K562 (cell line): Measurements from ENCODE around the gene DGUOK. TPM values are rescaled to one million over a fixed set of nuclear protein-coding genes. Genes with fewer than 3 reads are reported as not detected.

ENCODE experiments used
- NUFIP1 ChIP-seq: fragments of 450-650 bp; IDR thresholded peaks from 2 replicates; pipeline ENCODE4 v1.6.1; 2018; ENCODE audit not compliant: partially characterized antibody
- SMAD2 ChIP-seq: fragments of 150-350 bp; IDR thresholded peaks from 2 replicates; pipeline ENCODE4 v1.6.1; 2014; ENCODE audit warnings: low read depth, mild to moderate bottlenecking, low read length
- SPI1 ChIP-seq: IDR thresholded peaks from 2 replicates; pipeline ENCODE4 v1.6.1; 2011; ENCODE audit warnings: low read depth, low read length, control low read depth, borderline replicate concordance
- TBP ChIP-seq: optimal IDR thresholded peaks from 2 replicates; pipeline ENCODE3; 2011; ENCODE audit warnings: low read depth, low read length, improper control_type of control experiment
- TCF15 ChIP-seq: fragments of 250-450 bp; sonication (Bioruptor Pico); IDR thresholded peaks from 2 replicates; pipeline ENCODE4 v1.8.0; 2022; ENCODE audit warnings: moderate library complexity, mild to moderate bottlenecking, inconsistent platforms
- TOE1 ChIP-seq, 2 experiments: fragments of 450-650 bp in 1 of 2; sonication (generic) in 1 of 2; formaldehyde crosslinking in 1 of 2; IDR thresholded peaks; 2 replicates each; pipeline versions ENCODE4 v1.7.1 to v1.8.0; 2016 to 2022; ENCODE audit warnings: borderline replicate concordance in 2 of 2, mild to moderate bottlenecking in 2 of 2, antibody characterized with exemption in 1 of 2, inconsistent platforms in 1 of 2, low read depth in 1 of 2, missing genetic modification reagents in 1 of 2, moderate library complexity in 1 of 2
- ZBTB17 ChIP-seq: fragments of 450-650 bp; formaldehyde crosslinking; IDR thresholded peaks from 2 replicates; pipeline ENCODE4 v1.4.0; 2020; ENCODE audit warnings: mild to moderate bottlenecking
- ZBTB33 ChIP-seq: sonication (generic); formaldehyde crosslinking; IDR thresholded peaks from 2 replicates; pipeline ENCODE4 v1.8.1; 2023; ENCODE audit warnings: mild to moderate bottlenecking, missing genetic modification reagents
- ZBTB7A ChIP-seq: IDR thresholded peaks from 2 replicates; pipeline ENCODE4 v1.6.1; 2011; ENCODE audit warnings: low read depth, mild to moderate bottlenecking, low read length, moderate library complexity, borderline replicate concordance; ENCODE audit not compliant: control insufficient read depth
- ZKSCAN1 ChIP-seq: fragments of 150-350 bp; IDR thresholded peaks from 2 replicates; pipeline ENCODE4 v1.6.1; 2016; ENCODE audit warnings: low read depth, low read length
- polyA plus RNA-seq, 8 experiments: library from polyadenylated mRNA; depleted of rRNA in 4 of 8; stranded (reverse) in 5 of 8; unstranded in 3 of 8; fragments of >200 nt; fragmentation: Nextera tagmentation in 2 of 8; fragmentation: Illumina TruSeq in 1 of 8; extraction: Ambion mirVana in 2 of 8; extraction: Trizol in 1 of 8; gene quantifications; 2 replicates each; pipeline versions ENCODE4 v1.2.1 to v1.2.3, GENCODE V29; 2011 to 2014; ENCODE audit warnings: inconsistent platforms in 1 of 8, missing spikeins in 1 of 8
- total RNA-seq, 7 experiments: library from RNA; depleted of rRNA in 6 of 7; stranded (reverse); fragments of >200 nt in 6 of 7; fragmentation: Illumina TruSeq in 2 of 7; extraction: Trizol in 2 of 7; gene quantifications; 2 replicates each; pipeline versions ENCODE4 v1.2.1 to v1.2.3, GENCODE V29; 2011 to 2021; ENCODE audit warnings: low replicate concordance in 1 of 7
- TF ChIP-seq, protein P1 (sequence below): fragments of 200-600 bp; sonication (generic); IDR thresholded peaks from one replicate; pipeline ENCODE4 v1.6.1; 2012; ENCODE audit warnings: mild to moderate bottlenecking, low read depth, low read length, inconsistent platforms
- TF ChIP-seq, protein P2 (sequence below), 2 experiments: fragments of 200-800 bp in 1 of 2; sonication (Bioruptor generic) in 1 of 2; sonication (generic) in 1 of 2; formaldehyde crosslinking in 1 of 2; IDR thresholded peaks in 1 of 2; conservative IDR thresholded peaks in 1 of 2; 2 replicates each; pipeline versions ENCODE4 v1.5.0 to v1.6.1; 2016 to 2020; ENCODE audit warnings: missing compliant biosample characterization in 1 of 2, missing genetic modification characterization in 1 of 2, missing genetic modification reagents in 1 of 2

The DGUOK gene
- total and polyA plus RNA-seq, 9 of the 15 experiments (the other 6 are each of a cell fraction or from before 2014, with no cell fraction given), result 67.0 to 288 (median 126) TPM

DNA sequence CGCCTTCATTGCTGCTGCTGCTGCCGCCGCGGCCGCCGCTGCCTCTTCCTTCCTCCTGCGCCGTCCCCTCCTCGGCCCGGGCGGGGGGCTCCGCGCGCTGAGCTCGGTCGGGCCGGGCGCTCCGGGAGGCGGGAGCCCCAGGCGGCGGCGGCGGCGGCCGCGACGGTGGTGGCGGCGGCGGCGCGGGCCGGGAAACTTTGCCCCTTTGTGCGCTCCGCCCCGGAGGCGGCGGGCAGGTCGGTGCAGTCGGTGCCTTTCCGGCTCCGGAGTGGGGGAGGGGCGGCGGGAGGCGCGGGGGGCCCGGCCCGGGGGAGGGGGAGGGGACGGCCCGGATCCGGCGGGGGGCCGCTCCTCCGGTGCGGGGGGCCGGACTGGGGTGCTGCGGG is 58.2 kb downstream of the DGUOK start (continued):
- TF ChIP-seq, protein P1, sequence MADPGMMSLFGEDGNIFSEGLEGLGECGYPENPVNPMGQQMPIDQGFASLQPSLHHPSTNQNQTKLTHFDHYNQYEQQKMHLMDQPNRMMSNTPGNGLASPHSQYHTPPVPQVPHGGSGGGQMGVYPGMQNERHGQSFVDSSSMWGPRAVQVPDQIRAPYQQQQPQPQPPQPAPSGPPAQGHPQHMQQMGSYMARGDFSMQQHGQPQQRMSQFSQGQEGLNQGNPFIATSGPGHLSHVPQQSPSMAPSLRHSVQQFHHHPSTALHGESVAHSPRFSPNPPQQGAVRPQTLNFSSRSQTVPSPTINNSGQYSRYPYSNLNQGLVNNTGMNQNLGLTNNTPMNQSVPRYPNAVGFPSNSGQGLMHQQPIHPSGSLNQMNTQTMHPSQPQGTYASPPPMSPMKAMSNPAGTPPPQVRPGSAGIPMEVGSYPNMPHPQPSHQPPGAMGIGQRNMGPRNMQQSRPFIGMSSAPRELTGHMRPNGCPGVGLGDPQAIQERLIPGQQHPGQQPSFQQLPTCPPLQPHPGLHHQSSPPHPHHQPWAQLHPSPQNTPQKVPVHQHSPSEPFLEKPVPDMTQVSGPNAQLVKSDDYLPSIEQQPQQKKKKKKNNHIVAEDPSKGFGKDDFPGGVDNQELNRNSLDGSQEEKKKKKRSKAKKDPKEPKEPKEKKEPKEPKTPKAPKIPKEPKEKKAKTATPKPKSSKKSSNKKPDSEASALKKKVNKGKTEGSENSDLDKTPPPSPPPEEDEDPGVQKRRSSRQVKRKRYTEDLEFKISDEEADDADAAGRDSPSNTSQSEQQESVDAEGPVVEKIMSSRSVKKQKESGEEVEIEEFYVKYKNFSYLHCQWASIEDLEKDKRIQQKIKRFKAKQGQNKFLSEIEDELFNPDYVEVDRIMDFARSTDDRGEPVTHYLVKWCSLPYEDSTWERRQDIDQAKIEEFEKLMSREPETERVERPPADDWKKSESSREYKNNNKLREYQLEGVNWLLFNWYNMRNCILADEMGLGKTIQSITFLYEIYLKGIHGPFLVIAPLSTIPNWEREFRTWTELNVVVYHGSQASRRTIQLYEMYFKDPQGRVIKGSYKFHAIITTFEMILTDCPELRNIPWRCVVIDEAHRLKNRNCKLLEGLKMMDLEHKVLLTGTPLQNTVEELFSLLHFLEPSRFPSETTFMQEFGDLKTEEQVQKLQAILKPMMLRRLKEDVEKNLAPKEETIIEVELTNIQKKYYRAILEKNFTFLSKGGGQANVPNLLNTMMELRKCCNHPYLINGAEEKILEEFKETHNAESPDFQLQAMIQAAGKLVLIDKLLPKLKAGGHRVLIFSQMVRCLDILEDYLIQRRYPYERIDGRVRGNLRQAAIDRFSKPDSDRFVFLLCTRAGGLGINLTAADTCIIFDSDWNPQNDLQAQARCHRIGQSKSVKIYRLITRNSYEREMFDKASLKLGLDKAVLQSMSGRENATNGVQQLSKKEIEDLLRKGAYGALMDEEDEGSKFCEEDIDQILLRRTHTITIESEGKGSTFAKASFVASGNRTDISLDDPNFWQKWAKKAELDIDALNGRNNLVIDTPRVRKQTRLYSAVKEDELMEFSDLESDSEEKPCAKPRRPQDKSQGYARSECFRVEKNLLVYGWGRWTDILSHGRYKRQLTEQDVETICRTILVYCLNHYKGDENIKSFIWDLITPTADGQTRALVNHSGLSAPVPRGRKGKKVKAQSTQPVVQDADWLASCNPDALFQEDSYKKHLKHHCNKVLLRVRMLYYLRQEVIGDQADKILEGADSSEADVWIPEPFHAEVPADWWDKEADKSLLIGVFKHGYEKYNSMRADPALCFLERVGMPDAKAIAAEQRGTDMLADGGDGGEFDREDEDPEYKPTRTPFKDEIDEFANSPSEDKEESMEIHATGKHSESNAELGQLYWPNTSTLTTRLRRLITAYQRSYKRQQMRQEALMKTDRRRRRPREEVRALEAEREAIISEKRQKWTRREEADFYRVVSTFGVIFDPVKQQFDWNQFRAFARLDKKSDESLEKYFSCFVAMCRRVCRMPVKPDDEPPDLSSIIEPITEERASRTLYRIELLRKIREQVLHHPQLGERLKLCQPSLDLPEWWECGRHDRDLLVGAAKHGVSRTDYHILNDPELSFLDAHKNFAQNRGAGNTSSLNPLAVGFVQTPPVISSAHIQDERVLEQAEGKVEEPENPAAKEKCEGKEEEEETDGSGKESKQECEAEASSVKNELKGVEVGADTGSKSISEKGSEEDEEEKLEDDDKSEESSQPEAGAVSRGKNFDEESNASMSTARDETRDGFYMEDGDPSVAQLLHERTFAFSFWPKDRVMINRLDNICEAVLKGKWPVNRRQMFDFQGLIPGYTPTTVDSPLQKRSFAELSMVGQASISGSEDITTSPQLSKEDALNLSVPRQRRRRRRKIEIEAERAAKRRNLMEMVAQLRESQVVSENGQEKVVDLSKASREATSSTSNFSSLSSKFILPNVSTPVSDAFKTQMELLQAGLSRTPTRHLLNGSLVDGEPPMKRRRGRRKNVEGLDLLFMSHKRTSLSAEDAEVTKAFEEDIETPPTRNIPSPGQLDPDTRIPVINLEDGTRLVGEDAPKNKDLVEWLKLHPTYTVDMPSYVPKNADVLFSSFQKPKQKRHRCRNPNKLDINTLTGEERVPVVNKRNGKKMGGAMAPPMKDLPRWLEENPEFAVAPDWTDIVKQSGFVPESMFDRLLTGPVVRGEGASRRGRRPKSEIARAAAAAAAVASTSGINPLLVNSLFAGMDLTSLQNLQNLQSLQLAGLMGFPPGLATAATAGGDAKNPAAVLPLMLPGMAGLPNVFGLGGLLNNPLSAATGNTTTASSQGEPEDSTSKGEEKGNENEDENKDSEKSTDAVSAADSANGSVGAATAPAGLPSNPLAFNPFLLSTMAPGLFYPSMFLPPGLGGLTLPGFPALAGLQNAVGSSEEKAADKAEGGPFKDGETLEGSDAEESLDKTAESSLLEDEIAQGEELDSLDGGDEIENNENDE, result no peak
- TF ChIP-seq TCF15 (CRISPR knock-in tag), result no peak
- no peak for TF ChIP-seq ZBTB33
- no peak for TF ChIP-seq ZBTB17 (CRISPR knock-in tag)
- TF ChIP-seq, protein P2, sequence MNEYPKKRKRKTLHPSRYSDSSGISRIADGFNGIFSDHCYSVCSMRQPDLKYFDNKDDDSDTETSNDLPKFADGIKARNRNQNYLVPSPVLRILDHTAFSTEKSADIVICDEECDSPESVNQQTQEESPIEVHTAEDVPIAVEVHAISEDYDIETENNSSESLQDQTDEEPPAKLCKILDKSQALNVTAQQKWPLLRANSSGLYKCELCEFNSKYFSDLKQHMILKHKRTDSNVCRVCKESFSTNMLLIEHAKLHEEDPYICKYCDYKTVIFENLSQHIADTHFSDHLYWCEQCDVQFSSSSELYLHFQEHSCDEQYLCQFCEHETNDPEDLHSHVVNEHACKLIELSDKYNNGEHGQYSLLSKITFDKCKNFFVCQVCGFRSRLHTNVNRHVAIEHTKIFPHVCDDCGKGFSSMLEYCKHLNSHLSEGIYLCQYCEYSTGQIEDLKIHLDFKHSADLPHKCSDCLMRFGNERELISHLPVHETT (CRISPR knock-in tag; conservative IDR thresholded peaks at IDR 0.05 in 1 of 2, IDR thresholded peaks at IDR 0.05 in 1 of 2), result peak in 1 of 2 experiments; percentile 97; a peak in 2 of 4 replicates
- no peak for TF ChIP-seq TBP
- TF ChIP-seq TOE1 (IDR thresholded peaks at IDR 0.05; ENCODE audit: borderline replicate concordance), result no peak
- no peak for TF ChIP-seq TOE1 (CRISPR knock-in tag; IDR thresholded peaks at IDR 0.05; ENCODE audit: borderline replicate concordance, low read depth)
- TF ChIP-seq SPI1, result no peak
- no peak for TF ChIP-seq SMAD2
- TF ChIP-seq NUFIP1, result no peak
- no peak for TF ChIP-seq ZBTB7A
- no peak for TF ChIP-seq ZKSCAN1
